Activated CD4-positive, alpha-beta T cell treated with anti-CD3 and anti-CD28 coated beads for 4 hours (primary cell): ENCODE measurements around the gene CNST.
"Not testable (repeated sequence)": the region's sequence is repeated elsewhere in the genome, so short reads cannot be mapped to it uniquely, and the experiment has no call there.

Experiments
- DNase-seq, 2 donors: peaks; one replicate each; pipeline ENCODE4 v3.0.0-alpha.2; 2020

CNST gene

DNA sequence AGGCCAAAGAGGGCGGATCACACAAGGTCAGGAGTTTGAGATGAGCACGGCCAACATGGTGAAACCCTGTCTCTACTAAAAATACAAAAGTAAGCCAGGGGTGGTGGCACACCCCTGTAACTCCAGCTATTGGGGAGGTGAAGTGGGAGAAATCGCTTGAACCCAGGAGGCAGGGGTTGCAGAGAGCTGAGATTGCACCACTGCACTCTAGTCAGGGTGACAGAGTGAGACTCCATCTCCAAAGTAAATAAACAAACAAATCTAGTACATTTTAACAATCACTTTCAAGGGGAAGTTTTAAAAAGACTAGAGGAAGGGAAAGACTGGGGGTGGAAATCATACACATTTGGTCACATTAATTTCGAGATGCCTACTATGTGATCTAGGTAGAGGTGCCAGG lies 6.9 kb upstream of the CNST start:
- no peak for DNase-seq

- not testable (repeated sequence) for DNase-seq
Measured at GRCh38 chr1:246560833-246561232, 5.4 kb upstream of the CNST start.

DNA sequence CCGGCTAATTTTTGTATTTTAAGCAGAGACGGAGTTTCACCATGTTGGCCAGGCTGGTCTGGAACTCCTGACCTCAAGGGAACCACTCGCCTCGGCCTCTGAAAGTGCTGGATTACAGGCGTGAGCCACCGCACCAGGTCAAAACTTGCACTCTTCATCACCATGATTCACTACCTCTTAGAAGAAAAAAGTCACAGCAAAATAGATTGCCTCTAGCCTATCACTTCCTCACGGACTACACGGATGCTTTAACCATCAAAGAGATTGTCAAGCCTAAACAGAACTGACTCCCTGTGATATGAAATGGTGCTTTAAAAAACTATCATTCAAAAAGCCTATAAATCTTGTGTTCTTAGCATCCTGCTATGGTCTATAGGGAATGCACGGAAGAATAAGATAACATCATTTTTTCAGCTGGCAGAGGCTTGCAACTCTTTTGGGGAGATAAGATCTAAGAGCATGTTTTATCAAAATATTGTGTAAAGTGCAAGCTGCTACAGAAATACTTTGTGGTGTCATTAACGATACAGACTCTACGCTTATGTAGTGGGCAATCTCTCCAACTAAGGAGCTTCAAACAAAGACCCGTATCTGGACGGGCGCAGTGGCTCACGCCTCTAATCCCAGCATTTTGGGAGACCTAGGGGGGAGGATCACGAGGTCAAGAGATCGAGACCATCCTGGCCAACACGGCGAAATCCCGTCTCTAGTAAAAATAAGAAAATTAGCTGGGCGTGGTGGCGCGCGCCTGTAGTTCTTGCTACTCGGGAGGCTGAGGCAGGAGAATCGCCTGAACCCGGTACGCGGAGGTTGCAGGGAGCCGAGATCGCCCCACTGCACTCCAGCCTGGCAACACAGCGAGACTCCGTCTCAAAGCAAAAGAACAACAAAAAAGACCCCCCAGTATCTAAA lies 1.2 kb upstream of the CNST start:
- no peak for DNase-seq

DNA sequence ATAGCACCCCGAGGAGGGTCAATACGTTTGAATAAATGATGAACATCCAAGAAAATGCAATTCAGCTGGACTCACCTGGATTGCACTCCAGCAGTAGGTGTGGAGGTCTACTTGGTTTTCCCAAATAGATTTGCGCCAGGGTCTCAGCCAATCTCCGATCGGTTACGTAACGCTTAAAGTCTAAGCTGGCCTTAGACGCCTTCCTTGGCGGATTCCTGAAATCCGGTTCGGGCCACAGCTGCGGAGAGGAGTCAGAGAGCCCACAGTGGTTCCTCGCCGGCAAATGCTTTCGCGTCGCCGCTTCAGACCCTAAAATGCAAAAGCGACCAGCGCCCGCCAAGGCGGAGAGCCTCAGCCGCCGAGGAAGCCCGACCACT lies 517 bp upstream of the CNST start:
- no peak for DNase-seq

DNA sequence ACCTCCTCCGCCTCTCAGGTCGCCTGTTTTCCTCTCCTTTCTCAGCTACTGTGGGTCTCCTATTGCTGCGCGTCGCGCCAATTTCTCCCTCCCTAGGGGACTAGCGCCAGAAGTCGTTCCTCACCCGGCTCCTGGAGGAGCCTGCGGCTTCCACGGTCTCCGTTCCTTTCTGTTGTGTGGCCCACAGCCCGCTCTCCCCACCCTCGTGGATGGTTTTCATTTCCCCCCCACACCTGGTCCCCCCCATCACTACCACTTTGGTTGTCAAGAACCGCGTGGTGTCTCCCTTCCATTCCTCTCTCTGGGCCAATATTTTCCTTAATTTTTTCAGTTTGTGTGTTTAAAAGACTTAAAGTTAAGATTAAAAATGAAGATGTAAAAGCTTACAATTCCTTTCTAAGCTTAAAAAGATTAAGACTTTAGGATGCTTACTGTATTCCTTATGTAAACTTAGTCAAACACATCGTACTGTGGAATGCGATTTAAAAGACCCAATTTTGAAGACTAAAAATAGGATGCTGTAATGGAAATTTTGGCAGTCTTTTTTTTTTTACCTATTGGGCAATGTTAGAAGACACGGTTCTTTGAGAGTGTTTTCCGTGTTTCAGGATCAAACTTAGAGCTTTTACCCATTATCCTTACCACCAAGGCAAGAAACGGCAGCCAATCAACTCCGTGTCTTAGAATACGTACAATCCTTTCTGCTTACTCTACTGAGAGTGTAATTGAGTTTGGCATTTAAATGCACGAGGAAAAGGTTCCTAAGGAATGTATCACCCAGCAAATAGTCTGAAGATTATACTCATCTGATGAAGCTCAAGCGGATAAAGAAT lies 773 bp downstream of the CNST start:
- peak; percentile 45 to 47 for DNase-seq

GRCh38 chr1:246567646-246568235 lies 1.5 kb downstream of the CNST start:
- no peak for DNase-seq

DNA sequence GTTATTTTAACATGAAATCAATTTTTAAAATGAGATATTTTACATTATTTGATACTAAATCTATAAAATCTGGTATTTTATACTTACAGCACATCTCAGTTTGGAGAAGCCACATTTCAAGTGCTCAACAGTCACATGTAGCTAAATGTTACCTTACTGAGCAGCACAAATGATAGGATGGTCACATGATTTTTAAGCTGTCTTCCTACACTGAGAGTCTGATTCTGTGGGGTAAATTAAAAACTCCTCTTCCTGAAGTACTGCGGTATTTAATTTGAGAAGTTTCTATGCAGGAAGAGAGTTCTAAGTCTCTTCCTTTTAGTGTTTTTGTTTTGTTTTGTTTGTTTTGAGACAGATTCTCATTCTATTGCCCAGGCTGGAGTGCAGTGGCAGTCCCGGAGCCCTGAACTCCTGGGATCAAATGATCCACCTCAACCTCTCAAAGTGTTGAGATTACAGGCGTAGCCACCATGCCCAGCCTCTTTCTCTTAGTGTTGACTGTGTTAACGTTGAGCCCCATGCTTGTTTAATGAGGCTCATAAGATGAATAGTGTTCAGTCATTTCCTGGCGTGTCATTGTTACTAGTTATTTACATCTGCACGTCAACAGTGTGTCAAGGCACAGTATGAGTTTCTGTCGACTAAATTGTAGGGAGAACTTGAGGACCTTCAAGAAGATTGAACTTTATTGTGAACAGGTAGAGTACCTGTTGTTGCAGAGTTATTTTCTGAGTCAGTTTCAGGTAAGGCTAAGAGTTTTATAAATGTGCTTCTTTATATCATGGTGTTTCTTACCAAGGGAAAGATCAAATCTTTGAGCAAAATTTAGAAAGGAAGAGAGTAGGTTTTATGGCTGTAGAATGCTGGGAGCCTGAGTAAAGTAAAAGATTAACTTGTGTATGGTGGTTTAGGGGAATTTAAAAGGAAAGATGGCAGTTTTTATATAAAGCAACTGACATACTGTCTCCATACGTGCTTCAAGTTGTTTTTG lies 3.3 kb downstream of the CNST start:
- DNase-seq = peak in 1 of 2 donors; percentile 18

DNA sequence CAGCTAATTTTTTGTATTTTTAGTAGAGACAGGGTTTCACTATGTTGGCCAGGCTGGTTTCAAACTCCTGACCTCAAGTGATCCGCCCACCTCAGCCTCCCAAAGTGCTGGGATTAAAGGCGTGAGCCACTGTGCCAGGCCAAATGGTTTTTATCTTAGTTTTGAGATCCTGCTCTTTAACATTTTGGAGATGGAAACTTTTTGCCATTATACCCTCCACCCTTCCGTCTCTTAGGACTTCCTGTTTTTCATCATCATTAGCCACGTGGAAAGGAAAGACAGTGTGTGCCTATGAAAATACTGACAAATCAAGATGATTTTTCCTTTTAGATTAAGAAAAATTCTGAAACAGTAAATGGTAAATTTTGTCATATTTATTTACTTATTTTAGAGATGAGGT lies 5.1 kb downstream of the CNST start:
- not testable (repeated sequence) for DNase-seq

- DNase-seq = no peak
Measured at GRCh38 chr1:246571953-246572352, 5.7 kb downstream of the CNST start.

- no peak for DNase-seq
Measured at GRCh38 chr1:246572785-246573184, 6.5 kb downstream of the CNST start.

- DNase-seq = no peak
Measured at GRCh38 chr1:246573491-246573890, 7.2 kb downstream of the CNST start.

GRCh38 chr1:246576709-246577032 lies 10.4 kb downstream of the CNST start:
- no peak for DNase-seq

DNA sequence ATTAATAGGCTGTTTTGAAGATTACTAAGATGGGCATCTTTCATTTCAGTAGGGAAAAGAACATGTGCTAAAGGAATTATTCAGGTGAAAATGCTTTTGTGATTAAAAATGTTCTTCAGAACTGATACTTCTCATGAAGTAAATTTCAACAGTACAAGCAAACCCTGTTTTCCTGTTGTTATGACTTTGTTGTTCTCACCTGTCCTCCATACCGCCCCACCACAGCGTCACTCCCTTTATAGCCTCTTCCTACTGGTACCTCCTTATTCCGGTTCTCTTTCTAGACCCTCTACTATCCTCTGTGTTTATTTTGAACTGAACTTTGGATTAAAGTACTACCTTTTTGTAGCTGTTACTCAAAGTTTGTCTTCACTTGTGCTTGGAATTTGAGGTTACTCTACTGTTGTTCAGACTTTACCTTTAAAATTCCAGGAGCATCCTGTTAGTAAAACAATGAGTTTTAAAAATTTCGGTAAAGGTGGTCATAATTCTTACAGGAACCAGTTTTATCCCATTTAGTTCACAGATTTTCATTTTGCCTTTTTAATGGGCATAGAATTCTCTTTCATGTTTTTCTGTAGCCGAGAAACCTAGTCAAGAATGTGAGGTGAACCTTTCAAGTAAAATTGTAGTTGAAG lies 10.9 kb downstream of the CNST start:
- no peak for DNase-seq

DNA sequence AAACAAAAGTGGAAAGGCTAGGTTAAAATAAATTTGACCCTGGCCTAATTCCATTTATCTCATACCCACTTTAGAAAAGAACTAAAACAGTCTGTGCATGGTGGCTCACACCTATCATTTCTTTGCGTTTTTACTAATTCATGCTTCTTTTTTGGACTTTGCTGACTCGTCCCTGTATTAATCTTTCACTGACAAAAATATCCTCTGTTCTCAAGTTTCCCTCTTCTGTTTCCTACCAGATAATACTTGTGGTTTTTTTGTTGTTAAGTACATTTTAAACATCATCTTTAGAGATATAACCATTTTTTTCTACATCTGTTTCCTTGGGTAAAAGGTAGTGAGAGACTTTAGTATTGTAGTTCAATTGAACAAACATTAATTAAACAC lies 11.5 kb downstream of the CNST start:
- DNase-seq = no peak

GRCh38 chr1:246579818-246580217 lies 13.6 kb downstream of the CNST start:
- DNase-seq = no peak

DNA sequence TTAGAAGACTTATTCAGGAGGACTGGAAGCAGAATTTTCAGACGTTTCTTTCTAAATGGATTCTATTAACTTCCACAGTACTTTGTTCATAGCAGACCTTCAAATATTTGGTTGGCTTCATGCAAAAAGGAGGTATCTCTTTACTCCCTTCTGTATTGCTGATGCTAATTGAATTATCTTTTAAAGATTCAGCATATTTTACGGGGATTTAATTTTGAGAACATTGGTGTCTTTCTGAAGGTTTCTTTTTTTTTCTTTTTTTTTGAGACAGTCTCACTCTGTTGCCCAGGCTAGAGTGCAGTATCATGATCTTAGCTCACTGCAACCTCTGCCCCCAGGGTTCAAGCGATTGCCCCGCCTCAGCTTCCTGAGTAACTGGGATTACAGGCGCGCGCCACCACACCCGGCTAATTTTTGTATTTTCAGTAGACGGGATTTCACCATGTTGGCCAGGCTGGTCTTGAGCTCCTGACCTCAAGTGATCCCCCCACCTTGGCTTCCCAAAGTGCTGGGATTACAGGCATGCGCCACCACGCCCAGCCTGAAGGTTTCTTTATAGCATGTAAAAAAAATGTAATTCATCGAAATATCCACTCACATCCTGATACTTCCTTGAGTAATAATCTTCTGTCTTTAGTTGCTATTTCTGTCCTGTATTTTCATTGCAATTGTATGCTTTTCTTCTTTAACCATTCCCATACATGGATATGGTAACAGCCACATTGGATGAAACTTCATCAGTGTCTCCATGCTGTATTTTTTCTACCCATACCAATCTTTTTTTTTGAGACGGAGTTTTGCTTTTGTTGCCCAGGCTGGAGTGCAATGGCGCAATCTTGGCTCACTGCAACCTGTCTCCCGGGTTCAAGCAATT lies 14.5 kb downstream of the CNST start:
- DNase-seq = no peak

GRCh38 chr1:246582301-246583055 lies 16.2 kb downstream of the CNST start:
- DNase-seq = no peak

DNA sequence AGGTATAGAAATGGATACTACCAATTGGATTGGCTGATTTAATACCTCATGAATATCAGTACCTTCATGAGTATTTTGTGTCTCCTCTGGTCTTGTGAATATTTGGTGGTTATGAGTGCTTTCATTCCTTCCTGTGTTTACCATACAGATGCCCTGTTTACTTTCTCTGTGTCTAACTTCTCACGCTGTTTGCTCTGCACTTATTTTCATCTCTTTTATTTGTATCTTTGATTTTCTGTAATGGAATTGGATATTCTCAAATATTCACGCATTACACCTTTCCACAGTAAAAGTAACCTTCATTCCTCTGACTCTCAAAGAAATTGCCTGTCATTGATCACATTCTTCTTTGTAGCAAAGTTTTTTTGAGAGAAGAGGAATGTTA lies 16.8 kb downstream of the CNST start:
- no peak for DNase-seq

DNA sequence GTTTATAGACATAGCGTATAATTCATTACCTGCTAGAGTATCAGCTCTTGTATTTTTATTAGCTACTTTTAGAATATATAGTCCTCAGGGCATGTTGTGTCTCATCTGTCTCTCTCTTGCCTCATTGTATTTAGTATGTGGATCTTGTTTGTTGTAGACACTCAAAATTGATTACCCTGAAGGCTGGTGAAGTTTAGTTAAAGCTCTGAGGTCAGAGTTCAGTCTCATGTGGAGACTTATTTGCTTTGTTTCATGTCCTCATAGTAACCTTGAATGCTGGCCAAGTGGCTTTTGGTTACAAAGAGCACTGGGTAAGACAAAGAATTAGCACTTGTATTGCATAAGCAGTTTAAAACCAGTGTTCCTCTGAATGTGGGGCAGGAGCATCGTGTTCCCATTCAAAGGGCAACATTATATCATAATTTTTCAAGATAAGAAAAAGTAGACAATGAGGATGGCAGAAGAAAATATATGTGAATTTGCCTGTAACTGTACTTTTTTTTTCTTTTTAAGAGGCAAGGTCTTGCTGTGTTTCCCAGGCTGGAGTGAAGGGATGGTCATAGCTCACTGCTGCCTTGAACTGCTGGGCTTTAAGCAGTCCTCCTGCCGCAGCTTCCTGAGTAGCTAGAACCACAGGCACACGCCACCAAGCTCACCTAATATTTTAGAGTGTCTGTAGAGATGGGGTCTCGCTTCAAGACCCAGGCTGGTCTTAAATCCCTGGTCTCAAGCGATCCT lies 17.4 kb downstream of the CNST start:
- DNase-seq = no peak

DNA sequence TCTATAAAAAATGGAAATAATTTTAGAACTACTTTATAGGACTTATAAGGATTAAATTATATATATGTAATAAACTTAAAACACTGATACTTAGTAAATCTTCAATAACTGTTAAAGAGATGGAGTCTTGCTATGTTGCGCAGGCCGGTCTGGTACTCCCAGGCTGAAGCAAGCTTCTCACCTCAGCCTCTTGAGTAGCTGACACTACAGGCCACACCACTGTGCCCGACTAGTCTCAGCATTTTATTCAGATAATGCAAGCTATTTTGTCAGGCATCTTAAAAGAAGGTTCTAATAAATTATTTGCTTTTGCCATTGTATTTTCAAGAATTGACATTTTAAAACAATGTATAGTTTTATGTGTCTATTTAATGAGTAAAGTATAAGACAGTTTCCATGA lies 20.8 kb downstream of the CNST start:
- no peak for DNase-seq
